HepG2 (cell line): ENCODE data around the gene SPCS1. TPM values are rescaled to one million over a fixed set of nuclear protein-coding genes. Genes with fewer than 3 reads are reported as not detected.

ENCODE experiments used
- BRF2 ChIP-seq: sonication (generic); formaldehyde crosslinking; IDR thresholded peaks from 2 replicates; pipeline ENCODE4 v1.8.1; 2022; ENCODE audit warnings: mild to moderate bottlenecking, missing genetic modification reagents
- DMAP1 ChIP-seq: IDR thresholded peaks from 2 replicates; pipeline ENCODE4 v1.6.1; 2016
- ETV5 ChIP-seq: IDR thresholded peaks from 2 replicates; pipeline ENCODE4 v1.6.1; 2018; ENCODE audit warnings: missing biosample characterization, missing genetic modification reagents, inconsistent platforms, borderline replicate concordance
- GABPB1 ChIP-seq: IDR thresholded peaks from 2 replicates; pipeline ENCODE4 v1.6.1; 2016; ENCODE audit warnings: mild to moderate bottlenecking, missing genetic modification reagents, moderate library complexity, missing compliant biosample characterization
- HNF4A ChIP-seq: sonication (generic); formaldehyde crosslinking; IDR thresholded peaks from 2 replicates; pipeline ENCODE4 v1.4.0; 2020; ENCODE audit warnings: missing genetic modification reagents
- MED13 ChIP-seq: sonication (generic); formaldehyde crosslinking; IDR thresholded peaks from 2 replicates; pipeline ENCODE4 v1.5.0; 2020; ENCODE audit warnings: missing genetic modification reagents
- MTF2 ChIP-seq: sonication (generic); formaldehyde crosslinking; IDR thresholded peaks from 2 replicates; pipeline ENCODE4 v1.5.0; 2020; ENCODE audit warnings: missing genetic modification reagents, borderline replicate concordance
- MXI1 ChIP-seq: IDR thresholded peaks from 3 replicates; pipeline ENCODE4 v1.6.1; 2012; ENCODE audit warnings: low read depth, low read length, inconsistent platforms, borderline replicate concordance
- NR2F1 ChIP-seq, 2 experiments: fragments of 450-650 bp in 1 of 2; formaldehyde crosslinking in 1 of 2; IDR thresholded peaks; 2 replicates each; pipeline versions ENCODE4 v1.5.0 to v1.6.1; 2016 to 2020; ENCODE audit warnings: mild to moderate bottlenecking in 1 of 2, missing compliant biosample characterization in 1 of 2, missing genetic modification reagents in 1 of 2, moderate library complexity in 1 of 2
- PHF5A ChIP-seq: IDR thresholded peaks from one replicate; pipeline ENCODE4 v1.6.1; 2018; ENCODE audit warnings: low read depth, missing genetic modification reagents; ENCODE audit not compliant: unreplicated experiment
- PLSCR1 ChIP-seq: sonication (generic); formaldehyde crosslinking; IDR thresholded peaks from 2 replicates; pipeline ENCODE4 v1.5.0; 2020; ENCODE audit warnings: missing genetic modification reagents, mild to moderate bottlenecking, borderline replicate concordance
- RARA ChIP-seq: IDR thresholded peaks from 2 replicates; pipeline ENCODE4 v1.6.1; 2016; ENCODE audit warnings: missing genetic modification reagents, missing compliant biosample characterization
- SOX13 ChIP-seq, 3 experiments: fragments of 450-650 bp in 1 of 3; sonication (generic) in 1 of 3; formaldehyde crosslinking in 1 of 3; IDR thresholded peaks in 2 of 3; conservative IDR thresholded peaks in 1 of 3; 2 replicates each; pipeline versions ENCODE4 v1.5.0 to v1.6.1; 2016 to 2020; ENCODE audit warnings: antibody characterized with exemption in 1 of 3, mild to moderate bottlenecking in 1 of 3, missing compliant biosample characterization in 1 of 3, missing genetic modification reagents in 1 of 3, moderate library complexity in 1 of 3
- TCF7 ChIP-seq: sonication (generic); IDR thresholded peaks from 2 replicates; pipeline ENCODE4 v1.6.1; 2016; ENCODE audit warnings: antibody characterized with exemption, low read depth
- TFAP4 ChIP-seq: sonication (generic); IDR thresholded peaks from 2 replicates; pipeline ENCODE4 v1.6.1; 2016; ENCODE audit warnings: low read depth, borderline replicate concordance
- TGIF2 ChIP-seq: IDR thresholded peaks from 2 replicates; pipeline ENCODE4 v1.6.1; 2016; ENCODE audit warnings: control low read depth, missing compliant biosample characterization
- ZBTB43 ChIP-seq: sonication (generic); formaldehyde crosslinking; conservative IDR thresholded peaks from 2 replicates; pipeline ENCODE4 v1.4.0; 2020; ENCODE audit warnings: missing genetic modification reagents
- ZMYM2 ChIP-seq: sonication (generic); formaldehyde crosslinking; IDR thresholded peaks from 2 replicates; pipeline ENCODE4 v1.8.0; 2022; ENCODE audit warnings: mild to moderate bottlenecking, missing genetic modification reagents
- ZNF232 ChIP-seq: sonication (generic); formaldehyde crosslinking; IDR thresholded peaks from 2 replicates; pipeline ENCODE4 v1.4.0; 2020; ENCODE audit warnings: missing genetic modification reagents, borderline replicate concordance
- ZNF276 ChIP-seq: sonication (generic); formaldehyde crosslinking; IDR thresholded peaks from 2 replicates; pipeline ENCODE4 v1.4.0; 2020; ENCODE audit warnings: mild to moderate bottlenecking, low read depth, missing genetic modification reagents
- ZNF326 ChIP-seq: sonication (generic); formaldehyde crosslinking; IDR thresholded peaks from 2 replicates; pipeline ENCODE4 v1.4.0; 2020; ENCODE audit warnings: missing genetic modification reagents, borderline replicate concordance
- ZNF331 ChIP-seq: sonication (generic); formaldehyde crosslinking; IDR thresholded peaks from 2 replicates; pipeline ENCODE4 v1.4.0; 2020; ENCODE audit warnings: missing genetic modification reagents
- ZNF431 ChIP-seq: sonication (generic); formaldehyde crosslinking; IDR thresholded peaks from 2 replicates; pipeline ENCODE4 v1.9.0; 2022; ENCODE audit warnings: missing genetic modification reagents, low read depth, mild to moderate bottlenecking, borderline replicate concordance
- ZNF782 ChIP-seq: sonication (generic); formaldehyde crosslinking; IDR thresholded peaks from 2 replicates; pipeline ENCODE4 v1.4.0; 2020; ENCODE audit warnings: missing genetic modification reagents, mild to moderate bottlenecking, borderline replicate concordance
- ZSCAN22 ChIP-seq: sonication (generic); formaldehyde crosslinking; IDR thresholded peaks from 2 replicates; pipeline ENCODE4 v1.4.0; 2020; ENCODE audit warnings: mild to moderate bottlenecking, missing genetic modification reagents
- polyA plus RNA-seq, 8 experiments: library from polyadenylated mRNA; depleted of rRNA in 3 of 8; stranded (reverse) in 7 of 8; unstranded in 1 of 8; fragments of >200 nt; fragmentation: Illumina TruSeq in 4 of 8; extraction: Trizol in 4 of 8; gene quantifications; 2 replicates each; pipeline versions ENCODE4 v1.2.1 to v1.2.3, GENCODE V29; 2011 to 2016; ENCODE audit warnings: low read depth in 4 of 8, missing spikeins in 1 of 8, mixed read lengths in 1 of 8; ENCODE audit not compliant: insufficient read depth in 1 of 8
- total RNA-seq, 5 experiments: library from RNA; depleted of rRNA; stranded (reverse); fragments of >200 nt; fragmentation: Illumina TruSeq; extraction: Trizol; gene quantifications; 2 replicates each; pipeline ENCODE4 v1.2.3, GENCODE V29; 2016; ENCODE audit warnings: low read depth in 1 of 5

SPCS1 gene
- total and polyA plus RNA-seq, 2 of the 13 experiments (the other 11 are each of a cell fraction or from before 2014, with no cell fraction given) = 84.6 to 120 TPM

- TF ChIP-seq TGIF2 (CRISPR knock-in tag) = peak; percentile 85; the same call in 1 of the 2 replicates
- TF ChIP-seq GABPB1 (CRISPR knock-in tag) = peak; percentile 6; the same call in 1 of the 2 replicates
- TF ChIP-seq PHF5A (CRISPR knock-in tag) = no peak
- TF ChIP-seq RARA = peak; percentile 27; the same call in 1 of the 2 replicates
- TF ChIP-seq ZNF232 (CRISPR knock-in tag) = peak; percentile 76; the same call in 1 of the 2 replicates
- no peak for TF ChIP-seq ZNF326 (CRISPR knock-in tag)
- peak; percentile 26 for TF ChIP-seq HNF4A (CRISPR knock-in tag)
- TF ChIP-seq PLSCR1 = no peak
- peak; percentile 31; the same call in 1 of the 2 replicates for TF ChIP-seq TCF7
- peak; percentile 69 for TF ChIP-seq ZBTB43
- TF ChIP-seq MED13 (CRISPR knock-in tag) = 0 out of 2 replicates have a peak, but pooled peaks have one; percentile 9
- no peak for TF ChIP-seq NR2F1 (CRISPR knock-in tag; IDR thresholded peaks at IDR 0.05)
- TF ChIP-seq MTF2 (CRISPR knock-in tag) = no peak
- no peak for TF ChIP-seq SOX13 (IDR thresholded peaks at IDR 0.05)
- TF ChIP-seq SOX13 (CRISPR knock-in tag; conservative IDR thresholded peaks at IDR 0.05 in 1 of 2, IDR thresholded peaks at IDR 0.05 in 1 of 2) = 0 out of 4 replicates have a peak, but pooled peaks of 1 of the 2 experiments have one; percentile 20
- no peak for TF ChIP-seq DMAP1
- TF ChIP-seq ZNF331 (CRISPR knock-in tag) = peak; percentile 44; the same call in 1 of the 2 replicates
- 0 out of 2 replicates have a peak, but pooled peaks have one; percentile 22 for TF ChIP-seq ZNF431
- no peak for TF ChIP-seq ZSCAN22 (CRISPR knock-in tag)
- TF ChIP-seq MXI1 = peak; percentile 53; the same call in 1 of the 3 replicates
- TF ChIP-seq ZNF276 (CRISPR knock-in tag) = no peak
- TF ChIP-seq BRF2 (CRISPR knock-in tag) = 0 out of 2 replicates have a peak, but pooled peaks have one; percentile 2
- TF ChIP-seq ZNF782 (CRISPR knock-in tag) = no peak
- TF ChIP-seq ETV5 (CRISPR knock-in tag) = peak; percentile 47
- TF ChIP-seq ZMYM2 = no peak
- TF ChIP-seq TFAP4 = peak; percentile 28; the same call in 1 of the 2 replicates
These were observed 20.6 kb upstream of the SPCS1 start (continued) for GRCh38 chr3:52685285-52685708.
